Liver (tissue), 9 donors: ENCODE data around the gene HNF4A. TPM values are rescaled to one million over a fixed set of nuclear protein-coding genes. Genes with fewer than 3 reads are reported as not detected.

ENCODE experiments used
- DNase-seq: peaks from one replicate; pipeline ENCODE4 v3.0.0-alpha.2; 2017; ENCODE audit warnings: low spot score
- H3K27ac ChIP-seq, 2 donors: one replicate each; pipeline ENCODE4 v1.7.0; 2013; ENCODE audit warnings: inconsistent platforms in 2 of 2, low read length in 2 of 2, control low read depth in 1 of 2, low read depth in 1 of 2, mild to moderate bottlenecking in 1 of 2
- H3K27me3 ChIP-seq, 4 donors: one replicate each; pipeline versions ENCODE4 v1.6.1 to v1.7.0; 2013; ENCODE audit warnings: low read length in 3 of 4, inconsistent platforms in 1 of 4, mild to moderate bottlenecking in 1 of 4, moderate library complexity in 1 of 4; ENCODE audit not compliant: control insufficient read depth in 4 of 4, insufficient read depth in 4 of 4
- H3K36me3 ChIP-seq, 4 donors: one replicate each; pipeline versions ENCODE4 v1.6.1 to v1.7.0; 2013; ENCODE audit warnings: low read length in 3 of 4, mild to moderate bottlenecking in 3 of 4, low read depth in 1 of 4, moderate library complexity in 1 of 4; ENCODE audit not compliant: control insufficient read depth in 4 of 4, insufficient read depth in 3 of 4
- H3K4me1 ChIP-seq, 4 donors: one replicate each; pipeline versions ENCODE4 v1.6.1 to v1.7.0; 2013; ENCODE audit warnings: low read length in 3 of 4, mild to moderate bottlenecking in 3 of 4, moderate library complexity in 1 of 4; ENCODE audit not compliant: control insufficient read depth in 4 of 4, insufficient read depth in 4 of 4
- H3K4me3 ChIP-seq, 3 donors: one replicate each; pipeline versions ENCODE4 v1.6.1 to v1.7.0; 2013; ENCODE audit warnings: low read length in 3 of 3, control low read depth in 1 of 3, low read depth in 1 of 3, mild to moderate bottlenecking in 1 of 3
- H3K9ac ChIP-seq, 2 donors: one replicate each; pipeline ENCODE4 v1.7.0; 2013; ENCODE audit warnings: low read length in 2 of 2, mild to moderate bottlenecking in 2 of 2, moderate library complexity in 2 of 2, control low read depth in 1 of 2, low read depth in 1 of 2
- H3K9me3 ChIP-seq, 4 donors: one replicate each; pipeline versions ENCODE4 v1.6.1 to v1.7.0; 2013; ENCODE audit warnings: low read length in 3 of 4; ENCODE audit not compliant: control insufficient read depth in 4 of 4
- FOXA1 ChIP-seq: IDR thresholded peaks from 2 replicates; pipeline ENCODE4 v1.6.1; 2016; ENCODE audit warnings: antibody characterized with exemption
- FOXA2 ChIP-seq: IDR thresholded peaks from 2 replicates; pipeline ENCODE4 v1.6.1; 2016; ENCODE audit warnings: antibody characterized with exemption
- GABPA ChIP-seq, 2 donors: IDR thresholded peaks in 1 of 2; conservative IDR thresholded peaks in 1 of 2; 2 replicates each; pipeline ENCODE4 v1.6.1; 2016; ENCODE audit warnings: antibody characterized with exemption in 2 of 2, mild to moderate bottlenecking in 1 of 2, moderate library complexity in 1 of 2
- HNF4A ChIP-seq, 2 donors: conservative IDR thresholded peaks; 2 replicates each; pipeline ENCODE4 v1.6.1; 2016; ENCODE audit warnings: antibody characterized with exemption in 2 of 2, mild to moderate bottlenecking in 2 of 2
- HNF4G ChIP-seq: IDR thresholded peaks from 2 replicates; pipeline ENCODE4 v1.6.1; 2016; ENCODE audit warnings: antibody characterized with exemption
- JUND ChIP-seq, 2 donors: IDR thresholded peaks; 2 replicates each; pipeline ENCODE4 v1.6.1; 2016; ENCODE audit warnings: antibody characterized with exemption in 2 of 2
- RAD21 ChIP-seq, 2 donors: IDR thresholded peaks; 2 replicates each; pipeline ENCODE4 v1.6.1; 2016; ENCODE audit warnings: antibody characterized with exemption in 2 of 2, mild to moderate bottlenecking in 2 of 2
- RXRA ChIP-seq, 2 donors: IDR thresholded peaks; 2 replicates each; pipeline ENCODE4 v1.6.1; 2017 to 2018; ENCODE audit warnings: antibody characterized with exemption in 2 of 2, mild to moderate bottlenecking in 1 of 2
- SP1 ChIP-seq: IDR thresholded peaks from 2 replicates; pipeline ENCODE4 v1.6.1; 2018; ENCODE audit warnings: antibody characterized with exemption, mild to moderate bottlenecking
- WGBS: extraction: QIAGEN DNeasy Blood & Tissue Kit; methylation state at CpG from one replicate; pipeline ENCODE4 v1.1.7; 2013; 5-methylcytosine and 5-hydroxymethylcytosine counted together
- polyA plus RNA-seq, 2 donors: library from polyadenylated mRNA; stranded (reverse) in 1 of 2; unstranded in 1 of 2; fragments of 200-250 nt in 1 of 2; fragments of >200 nt in 1 of 2; fragmentation: Nextera tagmentation in 1 of 2; extraction: Ambion mirVana in 1 of 2; gene quantifications; one replicate each; pipeline versions ENCODE4 v1.2.1 to v1.2.3, GENCODE V29; 2013 to 2015
- total RNA-seq, 2 donors: library from RNA; depleted of rRNA; stranded (reverse); fragments of >200 nt; gene quantifications; one replicate each; pipeline ENCODE4 v1.2.3, GENCODE V29; 2014
- TF ChIP-seq, protein P1 (sequence below): fragments of 150-350 bp; IDR thresholded peaks from 2 replicates; pipeline ENCODE4 v1.5.1; 2017; ENCODE audit warnings: improper control_type of control experiment, low read depth, low read length; ENCODE audit not compliant: missing input control
- TF ChIP-seq, protein P2 (sequence below): IDR thresholded peaks from 2 replicates; pipeline ENCODE4 v1.6.1; 2016; ENCODE audit warnings: antibody characterized with exemption
- TF ChIP-seq, protein P3 (sequence below): IDR thresholded peaks from 2 replicates; pipeline ENCODE4 v1.6.1; 2016; ENCODE audit warnings: antibody characterized with exemption
- TF ChIP-seq, protein P4 (sequence below): IDR thresholded peaks from 2 replicates; pipeline ENCODE4 v1.6.1; 2016; ENCODE audit warnings: antibody characterized with exemption
- donor health status: healthy.
- donor health status: healthy.
- donor health status: healthy.
- donor health status: healthy.
- donor health status: healthy.

The HNF4A gene
- total and polyA plus RNA-seq, 4 donors: 51.7 to 171 (median 86.0) TPM

DNA sequence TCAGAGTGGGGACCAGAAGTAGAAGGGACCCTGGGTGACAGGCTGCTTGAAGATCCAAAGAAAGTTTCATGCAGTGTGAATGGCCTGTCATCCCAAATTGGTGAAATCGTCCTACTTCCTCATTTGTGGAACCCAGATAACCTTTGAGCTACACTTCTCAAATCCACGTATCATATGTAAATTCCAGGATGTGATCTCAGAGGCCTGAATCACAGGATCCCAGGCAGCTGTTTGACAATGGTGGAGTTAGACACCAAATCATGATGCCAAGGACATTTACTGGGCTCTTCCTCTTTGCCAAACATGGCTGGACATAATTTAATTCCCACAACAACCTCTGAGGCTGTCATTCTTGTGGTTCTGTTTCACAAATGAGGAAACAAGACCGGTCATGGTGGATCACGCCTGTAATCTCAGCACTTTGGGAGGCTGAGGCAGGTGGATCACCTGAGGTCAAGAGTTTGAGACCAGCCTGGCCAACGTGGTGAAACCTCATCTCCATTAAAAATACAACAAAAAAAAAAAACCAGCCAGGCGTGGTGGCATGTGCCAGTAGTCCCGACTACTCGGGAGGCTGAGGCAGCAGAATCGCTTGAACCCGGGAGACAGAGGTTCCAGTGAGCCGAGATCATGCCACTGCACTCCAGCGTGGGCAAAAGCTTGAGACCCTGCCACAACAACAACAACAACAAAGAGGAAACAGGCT lies 80.3 kb downstream of the HNF4A start (continued):
- TF ChIP-seq, protein P1, sequence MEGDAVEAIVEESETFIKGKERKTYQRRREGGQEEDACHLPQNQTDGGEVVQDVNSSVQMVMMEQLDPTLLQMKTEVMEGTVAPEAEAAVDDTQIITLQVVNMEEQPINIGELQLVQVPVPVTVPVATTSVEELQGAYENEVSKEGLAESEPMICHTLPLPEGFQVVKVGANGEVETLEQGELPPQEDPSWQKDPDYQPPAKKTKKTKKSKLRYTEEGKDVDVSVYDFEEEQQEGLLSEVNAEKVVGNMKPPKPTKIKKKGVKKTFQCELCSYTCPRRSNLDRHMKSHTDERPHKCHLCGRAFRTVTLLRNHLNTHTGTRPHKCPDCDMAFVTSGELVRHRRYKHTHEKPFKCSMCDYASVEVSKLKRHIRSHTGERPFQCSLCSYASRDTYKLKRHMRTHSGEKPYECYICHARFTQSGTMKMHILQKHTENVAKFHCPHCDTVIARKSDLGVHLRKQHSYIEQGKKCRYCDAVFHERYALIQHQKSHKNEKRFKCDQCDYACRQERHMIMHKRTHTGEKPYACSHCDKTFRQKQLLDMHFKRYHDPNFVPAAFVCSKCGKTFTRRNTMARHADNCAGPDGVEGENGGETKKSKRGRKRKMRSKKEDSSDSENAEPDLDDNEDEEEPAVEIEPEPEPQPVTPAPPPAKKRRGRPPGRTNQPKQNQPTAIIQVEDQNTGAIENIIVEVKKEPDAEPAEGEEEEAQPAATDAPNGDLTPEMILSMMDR: no peak
- TF ChIP-seq FOXA1: no peak
- TF ChIP-seq FOXA2: no peak
- TF ChIP-seq, protein P2, sequence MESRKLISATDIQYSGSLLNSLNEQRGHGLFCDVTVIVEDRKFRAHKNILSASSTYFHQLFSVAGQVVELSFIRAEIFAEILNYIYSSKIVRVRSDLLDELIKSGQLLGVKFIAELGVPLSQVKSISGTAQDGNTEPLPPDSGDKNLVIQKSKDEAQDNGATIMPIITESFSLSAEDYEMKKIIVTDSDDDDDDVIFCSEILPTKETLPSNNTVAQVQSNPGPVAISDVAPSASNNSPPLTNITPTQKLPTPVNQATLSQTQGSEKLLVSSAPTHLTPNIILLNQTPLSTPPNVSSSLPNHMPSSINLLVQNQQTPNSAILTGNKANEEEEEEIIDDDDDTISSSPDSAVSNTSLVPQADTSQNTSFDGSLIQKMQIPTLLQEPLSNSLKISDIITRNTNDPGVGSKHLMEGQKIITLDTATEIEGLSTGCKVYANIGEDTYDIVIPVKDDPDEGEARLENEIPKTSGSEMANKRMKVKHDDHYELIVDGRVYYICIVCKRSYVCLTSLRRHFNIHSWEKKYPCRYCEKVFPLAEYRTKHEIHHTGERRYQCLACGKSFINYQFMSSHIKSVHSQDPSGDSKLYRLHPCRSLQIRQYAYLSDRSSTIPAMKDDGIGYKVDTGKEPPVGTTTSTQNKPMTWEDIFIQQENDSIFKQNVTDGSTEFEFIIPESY: no peak
- peak in 1 of 2 donors; percentile 44 for TF ChIP-seq JUND (IDR thresholded peaks at IDR 0.05)
- TF ChIP-seq RAD21 (IDR thresholded peaks at IDR 0.05): no peak

DNA sequence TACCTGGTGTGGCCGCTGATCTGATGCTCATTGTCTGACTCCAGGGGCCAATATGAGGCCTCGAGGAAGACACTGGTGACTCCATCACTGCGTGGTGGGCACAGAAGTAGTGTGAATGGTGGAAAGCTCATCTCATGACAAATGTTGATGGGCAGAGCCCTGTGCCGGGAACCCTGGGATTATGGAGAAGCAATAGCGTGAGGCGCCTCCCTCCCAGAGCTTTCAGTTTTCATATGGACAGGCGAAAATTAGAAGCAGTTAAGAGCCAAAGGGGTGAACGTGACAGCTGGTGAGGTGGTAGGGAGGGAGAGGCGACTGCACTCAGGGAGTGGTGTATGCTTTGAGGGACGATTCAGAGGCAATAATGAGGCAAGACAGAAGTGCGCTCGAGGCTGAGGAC lies 80.9 kb downstream of the HNF4A start:
- H3K27ac ChIP-seq: peak overlapping the region; percentile 65 to 90
- no peak overlapping the region for H3K9ac ChIP-seq
- peaks cover 0 to 28% (median 14%) of the 10 kb centered on the region in 4 donors for H3K4me1 ChIP-seq
- no peaks in the 10 kb centered on the region for H3K36me3 ChIP-seq
- no peaks in the 10 kb centered on the region for H3K9me3 ChIP-seq
- DNase-seq: no peak
- TF ChIP-seq FOXA2 (no peak), RXRA (IDR thresholded peaks at IDR 0.05) (no peak), SP1 (no peak), HNF4A (conservative IDR thresholded peaks at IDR 0.05) (no peak), RAD21 (IDR thresholded peaks at IDR 0.05) (no peak), GABPA (IDR thresholded peaks at IDR 0.05 in 1 of 2, conservative IDR thresholded peaks at IDR 0.05 in 1 of 2) (no peak), HNF4G (no peak)
- TF ChIP-seq, protein P2: no peak
- TF ChIP-seq, protein P1: no peak
- TF ChIP-seq, protein P3, sequence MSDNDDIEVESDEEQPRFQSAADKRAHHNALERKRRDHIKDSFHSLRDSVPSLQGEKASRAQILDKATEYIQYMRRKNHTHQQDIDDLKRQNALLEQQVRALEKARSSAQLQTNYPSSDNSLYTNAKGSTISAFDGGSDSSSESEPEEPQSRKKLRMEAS: no peak
- TF ChIP-seq, protein P4, sequence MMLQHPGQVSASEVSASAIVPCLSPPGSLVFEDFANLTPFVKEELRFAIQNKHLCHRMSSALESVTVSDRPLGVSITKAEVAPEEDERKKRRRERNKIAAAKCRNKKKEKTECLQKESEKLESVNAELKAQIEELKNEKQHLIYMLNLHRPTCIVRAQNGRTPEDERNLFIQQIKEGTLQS: no peak
- WGBS: 87% methylated on average over 12 of the region's 12 CpGs
- H3K4me3 ChIP-seq: no peak overlapping the region
- no peaks in the 10 kb centered on the region for H3K27me3 ChIP-seq
